ENCODE results near the gene ATMIN. TPM values are rescaled to one million over a fixed set of nuclear protein-coding genes. Genes with fewer than 3 reads are reported as not detected.

ATMIN gene
- total and polyA plus RNA-seq, 2 donors (not counting 1 experiment from before 2014, with no cell fraction given): 7.5 to 31.5 TPM

- Histone ChIP-seq H3K4me3 (ENCODE audit: control extremely low read depth in 1 of 5, extremely low read depth in 1 of 5, insufficient read depth in 1 of 5, low read depth in 2 of 5, low read length in 4 of 5) (peak overlapping the region in 2 of 5 experiments; percentile 90 to 94), H3K27ac (ENCODE audit: low read length in 2 of 2) (peak overlapping the region; percentile 97 to 99), H3K36me3 (replicated peaks in 1 of 2; ENCODE audit: control extremely low read depth in 1 of 2, control insufficient read depth in 1 of 2, extremely low read depth in 1 of 2, insufficient read depth in 2 of 2, low read length in 1 of 2) (peaks cover 0 to 2% of the 10 kb centered on the region in 2 experiments), H3K4me1 (ENCODE audit: control insufficient read depth in 2 of 2, insufficient read depth in 2 of 2, low read length in 2 of 2) (peaks cover 25 to 36% of the 10 kb centered on the region in 2 donors), H3K79me2 (ENCODE audit: control insufficient read depth, insufficient read depth, low read length) (peaks cover 34% of the 10 kb centered on the region), H3K9ac (ENCODE audit: low read length) (peak overlapping the region; percentile 98), H4K20me1 (ENCODE audit: control insufficient read depth, insufficient read depth, low read length, poor library complexity, severe bottlenecking) (peaks cover 20% of the 10 kb centered on the region), H3K4me2 (replicated peaks; ENCODE audit: low read depth, low read length, poor library complexity, severe bottlenecking) (peak overlapping the region; percentile 85), H3K9me3 (ENCODE audit: control extremely low read depth in 1 of 3, control insufficient read depth in 2 of 3, insufficient read depth in 1 of 3, low read length in 2 of 3) (no peaks in the 10 kb centered on the region), H3K27me3 (replicated peaks in 1 of 4; ENCODE audit: control extremely low read depth in 1 of 4, control insufficient read depth in 3 of 4, insufficient read depth in 4 of 4, low read length in 3 of 4) (no peaks in the 10 kb centered on the region), H2AFZ (ENCODE audit: insufficient read depth, low read depth, low read length, poor library complexity, severe bottlenecking) (peak overlapping the region; percentile 96)
- intact Hi-C loops (cut with micrococcal nuclease): no loop called here
- CTCF ChIA-PET: interaction anchor here (9.4 kb wide), 1 partner anchor 25 kb away, joined by 99 read pairs; the partner anchor contains the start of gene ATMIN
- Mint-ChIP-seq H3K4me3 (peak overlapping the region; percentile 99), H3K4me1 (peaks cover 35% of the 10 kb centered on the region), H3K27me3 (no peaks in the 10 kb centered on the region), H3K27ac (peak overlapping the region; percentile 100), H3K9me3 (ENCODE audit: insufficient read depth) (no peaks in the 10 kb centered on the region)
- POLR2A ChIA-PET: interaction anchor here (0.6 kb wide), 1 partner anchor 1383 kb away, joined by 3 read pairs; no protein-coding TSS in a partner anchor
- WGBS (ENCODE audit: insufficient coverage): 98% methylated on average over 6 of the region's 12 CpGs
- no peak for ATAC-seq (ENCODE audit: low read depth)
- TF ChIP-seq CTCF (IDR thresholded peaks at IDR 0.05): no peak
- TF ChIP-seq EZH2 (IDR thresholded peaks at IDR 0.05; ENCODE audit: borderline replicate concordance, insufficient read depth, low read depth, low read length, poor library complexity, severe bottlenecking): no peak
- peak; percentile 21 for DNase-seq
Measured at GRCh38 chr16:81008505-81008789, 27.2 kb upstream of the ATMIN start.

GRCh38 chr16:81012974-81013373 is 22.7 kb upstream of the ATMIN start:
- no CpG with 5 or more reads among the region's 3 CpGs for WGBS (ENCODE audit: insufficient coverage)
- intact Hi-C loops (cut with micrococcal nuclease): no loop called here
- Histone ChIP-seq H3K4me1 (ENCODE audit: control insufficient read depth in 2 of 2, insufficient read depth in 2 of 2, low read length in 2 of 2) (peaks cover 4 to 5% of the 10 kb centered on the region in 2 donors), H2AFZ (ENCODE audit: insufficient read depth, low read depth, low read length, poor library complexity, severe bottlenecking) (no peak overlapping the region), H3K4me2 (replicated peaks; ENCODE audit: low read depth, low read length, poor library complexity, severe bottlenecking) (no peak overlapping the region), H3K9ac (ENCODE audit: low read length) (no peak overlapping the region), H3K9me3 (ENCODE audit: control extremely low read depth in 1 of 3, control insufficient read depth in 2 of 3, insufficient read depth in 1 of 3, low read length in 2 of 3) (no peaks in the 10 kb centered on the region), H3K79me2 (ENCODE audit: control insufficient read depth, insufficient read depth, low read length) (peaks cover 7% of the 10 kb centered on the region), H4K20me1 (ENCODE audit: control insufficient read depth, insufficient read depth, low read length, poor library complexity, severe bottlenecking) (no peaks in the 10 kb centered on the region), H3K4me3 (ENCODE audit: control extremely low read depth in 1 of 5, extremely low read depth in 1 of 5, insufficient read depth in 1 of 5, low read depth in 2 of 5, low read length in 4 of 5) (no peak overlapping the region), H3K36me3 (replicated peaks in 1 of 2; ENCODE audit: control extremely low read depth in 1 of 2, control insufficient read depth in 1 of 2, extremely low read depth in 1 of 2, insufficient read depth in 2 of 2, low read length in 1 of 2) (peaks cover 2 to 11% of the 10 kb centered on the region in 2 experiments), H3K27me3 (replicated peaks in 1 of 4; ENCODE audit: control extremely low read depth in 1 of 4, control insufficient read depth in 3 of 4, insufficient read depth in 4 of 4, low read length in 3 of 4) (no peaks in the 10 kb centered on the region), H3K27ac (ENCODE audit: low read length in 2 of 2) (no peak overlapping the region)
- Mint-ChIP-seq H3K27ac (no peak overlapping the region), H3K27me3 (no peaks in the 10 kb centered on the region), H3K4me3 (no peak overlapping the region), H3K9me3 (ENCODE audit: insufficient read depth) (no peaks in the 10 kb centered on the region), H3K4me1 (peaks cover 5% of the 10 kb centered on the region)
- TF ChIP-seq CTCF (IDR thresholded peaks at IDR 0.05) (no peak), EZH2 (IDR thresholded peaks at IDR 0.05; ENCODE audit: borderline replicate concordance, insufficient read depth, low read depth, low read length, poor library complexity, severe bottlenecking) (no peak)
- ATAC-seq (ENCODE audit: low read depth): no peak
- ChIA-PET CTCF (no interaction called here), POLR2A (interaction anchor here (0.7 kb wide), 1 partner anchor 19 kb away, joined by 3 read pairs; no protein-coding TSS in a partner anchor)
- DNase-seq: no peak

Data from B cell (primary cell).